ENCODE data around the gene ADAR. TPM values are rescaled to one million over a fixed set of nuclear protein-coding genes. Genes with fewer than 3 reads are reported as not detected.

The ADAR gene
- 76.1 and 84.8 TPM in 2 replicates for total RNA-seq

GRCh38 chr1:154607609-154608396 is at the start of gene ADAR:
TSS of gene ADAR (minus strand) at chr1:154608186. CDS start at chr1:154608006, 180 bp downstream.

GRCh38 chr1:154567386-154568156 is 40.4 kb downstream of the ADAR start, which contains the start of gene CHRNB2:
TSS of gene CHRNB2 (plus strand) at chr1:154567778. CDS start at chr1:154568045, 267 bp downstream.

GRCh38 chr1:154557939-154558719 is 49.9 kb downstream of the ADAR start, which contains the start of gene UBE2Q1:
TSS of gene UBE2Q1 (minus strand) at chr1:154558662. CDS start at chr1:154558553, 109 bp downstream.

Other genes starting within 250 kb of the ADAR start
- gene IL6R, start 202.8 kb downstream of the ADAR start, total RNA-seq, result 7.7 and 15.4 TPM in 2 replicates
- 0.37 and 0.49 TPM in 2 replicates for gene TDRD10, start 106.0 kb downstream of the ADAR start, total RNA-seq
- gene SHE, start 105.8 kb downstream of the ADAR start, total RNA-seq, result 0.83 and 1.1 TPM in 2 replicates
- 22.6 and 27.0 TPM in 2 replicates for gene UBE2Q1, start 49.5 kb downstream of the ADAR start, total RNA-seq
- gene CHRNB2, start 40.4 kb downstream of the ADAR start, total RNA-seq, result not detected in 2 replicates

Measured in cardiac ventricle fibroblast (primary cell).